Panc1 (cell line): ENCODE data around the gene SLC22A5.

Experiments
- CTCF ChIP-seq: fragments of 450-650 bp; IDR thresholded peaks from 2 replicates; pipeline ENCODE4 v1.5.1; 2017; ENCODE audit warnings: mild to moderate bottlenecking
- POLR2AphosphoS5 ChIP-seq: IDR thresholded peaks from 2 replicates; pipeline ENCODE4 v1.6.1; 2012; ENCODE audit warnings: mild to moderate bottlenecking, low read depth, low read length, moderate library complexity
- SIN3A ChIP-seq: IDR thresholded peaks from 2 replicates; pipeline ENCODE4 v1.6.1; 2012; ENCODE audit warnings: low read depth, mild to moderate bottlenecking, low read length, moderate library complexity, borderline replicate concordance; ENCODE audit not compliant: insufficient read depth
- TCF7L2 ChIP-seq: IDR thresholded peaks from 2 replicates; pipeline ENCODE4 v1.6.1; 2011; ENCODE audit warnings: mild to moderate bottlenecking, low read depth, low read length, inconsistent platforms
- TF ChIP-seq, protein P1 (sequence below), 2 experiments: IDR thresholded peaks; 2 replicates each; pipeline ENCODE4 v1.6.1; 2011 to 2012; ENCODE audit warnings: low read depth in 2 of 2, control low read depth in 1 of 2, low read length in 1 of 2, mild to moderate bottlenecking in 1 of 2, moderate library complexity in 1 of 2; ENCODE audit not compliant: insufficient read depth in 1 of 2

GRCh38 chr5:132342291-132343180 is 27.0 kb upstream of the SLC22A5 start:
- TF ChIP-seq TCF7L2 (no peak), CTCF (no peak), POLR2AphosphoS5 (no peak), SIN3A (no peak)
- TF ChIP-seq, protein P1, sequence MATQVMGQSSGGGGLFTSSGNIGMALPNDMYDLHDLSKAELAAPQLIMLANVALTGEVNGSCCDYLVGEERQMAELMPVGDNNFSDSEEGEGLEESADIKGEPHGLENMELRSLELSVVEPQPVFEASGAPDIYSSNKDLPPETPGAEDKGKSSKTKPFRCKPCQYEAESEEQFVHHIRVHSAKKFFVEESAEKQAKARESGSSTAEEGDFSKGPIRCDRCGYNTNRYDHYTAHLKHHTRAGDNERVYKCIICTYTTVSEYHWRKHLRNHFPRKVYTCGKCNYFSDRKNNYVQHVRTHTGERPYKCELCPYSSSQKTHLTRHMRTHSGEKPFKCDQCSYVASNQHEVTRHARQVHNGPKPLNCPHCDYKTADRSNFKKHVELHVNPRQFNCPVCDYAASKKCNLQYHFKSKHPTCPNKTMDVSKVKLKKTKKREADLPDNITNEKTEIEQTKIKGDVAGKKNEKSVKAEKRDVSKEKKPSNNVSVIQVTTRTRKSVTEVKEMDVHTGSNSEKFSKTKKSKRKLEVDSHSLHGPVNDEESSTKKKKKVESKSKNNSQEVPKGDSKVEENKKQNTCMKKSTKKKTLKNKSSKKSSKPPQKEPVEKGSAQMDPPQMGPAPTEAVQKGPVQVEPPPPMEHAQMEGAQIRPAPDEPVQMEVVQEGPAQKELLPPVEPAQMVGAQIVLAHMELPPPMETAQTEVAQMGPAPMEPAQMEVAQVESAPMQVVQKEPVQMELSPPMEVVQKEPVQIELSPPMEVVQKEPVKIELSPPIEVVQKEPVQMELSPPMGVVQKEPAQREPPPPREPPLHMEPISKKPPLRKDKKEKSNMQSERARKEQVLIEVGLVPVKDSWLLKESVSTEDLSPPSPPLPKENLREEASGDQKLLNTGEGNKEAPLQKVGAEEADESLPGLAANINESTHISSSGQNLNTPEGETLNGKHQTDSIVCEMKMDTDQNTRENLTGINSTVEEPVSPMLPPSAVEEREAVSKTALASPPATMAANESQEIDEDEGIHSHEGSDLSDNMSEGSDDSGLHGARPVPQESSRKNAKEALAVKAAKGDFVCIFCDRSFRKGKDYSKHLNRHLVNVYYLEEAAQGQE (IDR thresholded peaks at IDR 0.05; ENCODE audit: insufficient read depth in 1 of 2, low read depth in 2 of 2, low read length in 1 of 2) = no peak
